Esophagus squamous epithelium (tissue), 4 donors: ENCODE data around the gene CENATAC.

Experiments used
- CTCF ChIP-seq, 6 experiments: fragments of 450-650 bp in 4 of 6; fragments of 200-600 bp in 2 of 6; sonication (generic) in 2 of 6; IDR thresholded peaks; one replicate each; pipeline ENCODE4 v1.5.1; 2016 to 2019; ENCODE audit warnings: antibody characterized with exemption in 6 of 6, mild to moderate bottlenecking in 4 of 6, moderate library complexity in 4 of 6
- POLR2A ChIP-seq, 4 donors: fragments of 450-650 bp; IDR thresholded peaks; one replicate each; pipeline ENCODE4 v1.6.1; 2017; ENCODE audit warnings: antibody characterized with exemption in 4 of 4, mild to moderate bottlenecking in 4 of 4, moderate library complexity in 3 of 4

DNA sequence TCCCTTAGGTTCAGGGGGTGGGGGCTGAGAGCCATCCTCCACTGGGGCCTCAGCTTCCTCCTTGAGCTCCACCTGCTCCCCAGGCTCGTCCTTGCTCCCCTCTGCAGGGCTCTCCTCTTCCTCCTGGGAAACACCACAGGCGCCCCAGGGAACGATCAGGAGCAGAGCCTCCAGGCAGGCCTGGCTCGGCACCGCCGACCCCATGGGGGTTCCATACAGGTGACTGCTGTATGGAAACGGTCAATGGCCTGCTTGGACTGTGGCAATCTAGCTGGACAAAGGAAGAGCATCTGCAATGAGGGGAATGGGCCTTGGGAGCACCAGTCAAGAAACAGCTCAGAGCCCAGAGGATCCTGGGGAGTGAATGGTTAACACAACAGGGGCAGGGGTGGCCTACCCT lies 51.1 kb downstream of the CENATAC start:
- TF ChIP-seq CTCF (IDR thresholded peaks at IDR 0.05) (no peak), POLR2A (IDR thresholded peaks at IDR 0.05) (no peak)
